CD4-positive, alpha-beta T cell (primary cell): ENCODE results near the gene C5orf24. TPM values are rescaled to one million over a fixed set of nuclear protein-coding genes. Genes with fewer than 3 reads are reported as not detected.
A peak's percentile ranks its signal among the peaks of the same experiment; 100 is the strongest.
"Not testable (repeated sequence)": the region's sequence is repeated elsewhere in the genome, so short reads cannot be mapped to it uniquely, and the experiment has no call there.

Experiments used
- ATAC-seq: fragments of 200-7000 bp; cut with Tn5 transposase; one replicate; pipeline ENCODE4 v1.10.0; 2022; ENCODE audit warnings: mild to moderate bottlenecking; ENCODE audit not compliant: poor library complexity
- CTCF ChIA-PET: fragments of 350-600 bp; sonication (Branson Sonifier 250); formaldehyde crosslinking; loops from one replicate; lab custom pipeline; 2021; ENCODE audit warnings: antibody characterized with exemption, inconsistent platforms; lab: Charles Lee
- POLR2A ChIA-PET: fragments of 350-600 bp; sonication (Branson Sonifier 250); formaldehyde crosslinking; loops from one replicate; lab custom pipeline; 2021; ENCODE audit warnings: antibody characterized with exemption, inconsistent platforms; lab: Charles Lee
- DNase-seq, 14 experiments: peaks; one replicate each; pipeline ENCODE4 v3.0.0-alpha.2; 2013 to 2020; ENCODE audit warnings: mixed read lengths in 2 of 14
- H3K27ac ChIP-seq, 2 donors: one replicate each; pipeline versions ENCODE4 v1.5.1 to v1.7.0; 2013; ENCODE audit warnings: low read length in 2 of 2, low read depth in 1 of 2, mild to moderate bottlenecking in 1 of 2
- H3K27me3 ChIP-seq, 2 experiments: 1 replicate in 1 of 2; 2 replicates in 1 of 2; pipeline versions ENCODE4 v1.6.1 to v1.7.0; 2013; ENCODE audit warnings: low read length in 2 of 2, control low read depth in 1 of 2, mild to moderate bottlenecking in 1 of 2, moderate library complexity in 1 of 2; ENCODE audit not compliant: insufficient read depth in 2 of 2, control insufficient read depth in 1 of 2
- H3K36me3 ChIP-seq: one replicate; pipeline ENCODE4 v1.6.1; 2013; ENCODE audit warnings: low read length, control low read depth; ENCODE audit not compliant: insufficient read depth
- H3K4me1 ChIP-seq: one replicate; pipeline ENCODE4 v1.6.1; 2013; ENCODE audit warnings: low read length, control low read depth; ENCODE audit not compliant: insufficient read depth
- H3K4me3 ChIP-seq: one replicate; pipeline ENCODE4 v1.5.1; 2013; ENCODE audit warnings: mild to moderate bottlenecking, low read length, moderate library complexity
- H3K9me3 ChIP-seq, 2 experiments: 1 replicate in 1 of 2; 2 replicates in 1 of 2; pipeline versions ENCODE4 v1.6.1 to v1.7.0; 2013; ENCODE audit warnings: low read length in 2 of 2, mild to moderate bottlenecking in 2 of 2, control low read depth in 1 of 2, moderate library complexity in 1 of 2; ENCODE audit not compliant: control insufficient read depth in 1 of 2, insufficient read depth in 1 of 2
- H3K27ac Mint-ChIP-seq: one replicate; pipeline ENCODE4 v1.8.0; 2020; ENCODE audit warnings: mixed read lengths
- H3K27me3 Mint-ChIP-seq: one replicate; pipeline ENCODE4 v1.8.0; 2021; ENCODE audit warnings: mixed read lengths
- H3K36me3 Mint-ChIP-seq: one replicate; pipeline ENCODE4 v1.8.0; 2021; ENCODE audit warnings: low read depth, mixed read lengths
- H3K4me1 Mint-ChIP-seq: one replicate; pipeline ENCODE4 v1.8.0; 2021; ENCODE audit warnings: low read depth, mixed read lengths
- H3K4me3 Mint-ChIP-seq: one replicate; pipeline ENCODE4 v1.8.0; 2020; ENCODE audit warnings: mild to moderate bottlenecking, mixed read lengths
- H3K9me3 Mint-ChIP-seq: one replicate; pipeline ENCODE4 v1.8.0; 2020; ENCODE audit warnings: mixed read lengths
- CTCF ChIP-seq: fragments of 200-600 bp; IDR thresholded peaks from one replicate; pipeline ENCODE4 v1.8.0; 2022; ENCODE audit warnings: antibody characterized with exemption, mild to moderate bottlenecking
- intact Hi-C, 2 experiments: fragments of 100-400 bp; cut with DNase I in 1 of 2; cut with micrococcal nuclease in 1 of 2; formaldehyde crosslinking; loops; one replicate each; pipeline versions ENCODE4 v1.15.1 to v1.9.0; 2023 to 2025; cut with DNase I, micrococcal nuclease
- total RNA-seq, 174 experiments: library from RNA in 2 of 174; stranded (reverse) in 2 of 174; gene quantifications; one replicate each; pipeline ENCODE4 v1.2.3 and lab custom pipeline; 2021 to 2026

C5orf24 gene
- total RNA-seq, 2 experiments from 2014 or later: 34.6 to 36.5 TPM

GRCh38 chr5:134878403-134878802, 32.6 kb downstream of the C5orf24 start:
- H3K27me3 Mint-ChIP-seq: no peaks in the 10 kb centered on the region
- Histone ChIP-seq H3K36me3 (peaks cover 6% of the 10 kb centered on the region), H3K27me3 (no peaks in the 10 kb centered on the region), H3K27ac (no peak overlapping the region), H3K4me3 (no peak overlapping the region), H3K4me1 (peaks cover 36% of the 10 kb centered on the region), H3K9me3 (no peaks in the 10 kb centered on the region)
- DNase-seq (no peak), ATAC-seq (no peak)
- H3K4me3 Mint-ChIP-seq: peak overlapping the region; percentile 7
- ChIA-PET POLR2A (interaction anchor here (1.8 kb wide), 1 partner anchor 26 kb away, joined by 5 read pairs; the partner anchor contains the start of gene PCBD2), CTCF (interaction anchor here (3.9 kb wide), 1 partner anchor 26 kb away, joined by 16 read pairs; the partner anchor contains the start of gene PCBD2)
- H3K9me3 Mint-ChIP-seq: no peaks in the 10 kb centered on the region
- intact Hi-C loops: no loop called here
- H3K36me3 Mint-ChIP-seq: peaks cover 29% of the 10 kb centered on the region
- H3K27ac Mint-ChIP-seq: peak overlapping the region; percentile 39
- no peak for TF ChIP-seq CTCF
- H3K4me1 Mint-ChIP-seq: peaks cover 53% of the 10 kb centered on the region

GRCh38 chr5:134879456-134879855, 33.7 kb downstream of the C5orf24 start:
- Histone ChIP-seq H3K27me3 (no peaks in the 10 kb centered on the region), H3K4me3 (no peak overlapping the region), H3K9me3 (no peaks in the 10 kb centered on the region), H3K27ac (no peak overlapping the region), H3K4me1 (peaks cover 29% of the 10 kb centered on the region), H3K36me3 (peaks cover 6% of the 10 kb centered on the region)
- DNase-seq (no peak), ATAC-seq (no peak)
- Mint-ChIP-seq H3K4me1 (peaks cover 50% of the 10 kb centered on the region), H3K4me3 (no peak overlapping the region), H3K9me3 (no peaks in the 10 kb centered on the region), H3K27me3 (no peaks in the 10 kb centered on the region), H3K27ac (no peak overlapping the region), H3K36me3 (peaks cover 29% of the 10 kb centered on the region)
- CTCF ChIA-PET: no interaction called here
- no peak for TF ChIP-seq CTCF
- intact Hi-C loops: no loop called here
- POLR2A ChIA-PET: interaction anchor here (1.8 kb wide), 1 partner anchor 25 kb away, joined by 5 read pairs; the partner anchor contains the start of gene PCBD2

DNA sequence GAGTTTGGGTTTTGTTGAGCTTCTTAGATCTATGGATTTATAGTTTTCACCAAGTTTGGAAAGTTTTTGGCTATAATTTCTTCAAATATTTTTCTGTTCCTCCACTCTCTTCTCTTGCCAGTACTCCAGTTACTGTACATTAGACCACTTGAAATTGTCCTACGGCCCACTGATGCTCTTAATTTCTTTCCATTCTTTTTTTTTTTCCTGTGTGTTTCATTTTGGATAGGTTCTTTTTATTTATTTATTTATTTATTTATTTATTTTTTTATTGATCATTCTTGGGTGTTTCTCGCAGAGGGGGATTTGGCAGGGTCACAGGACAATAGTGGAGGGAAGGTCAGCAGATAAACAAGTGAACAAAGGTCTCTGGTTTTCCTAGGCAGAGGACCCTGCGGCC, 35.2 kb downstream of the C5orf24 start:
- H3K27ac Mint-ChIP-seq, H3K9me3 ChIP-seq, DNase-seq, POLR2A ChIA-PET, intact Hi-C loops, H3K4me3 Mint-ChIP-seq, H3K4me3 ChIP-seq, ATAC-seq, H3K27me3 ChIP-seq, CTCF ChIA-PET, H3K9me3 Mint-ChIP-seq, H3K36me3 ChIP-seq, H3K27ac ChIP-seq, H3K27me3 Mint-ChIP-seq: not testable (repeated sequence)
- Mint-ChIP-seq H3K36me3 (peaks cover 34% of the 10 kb centered on the region), H3K4me1 (peaks cover 40% of the 10 kb centered on the region)
- peaks cover 16% of the 10 kb centered on the region for H3K4me1 ChIP-seq

DNA sequence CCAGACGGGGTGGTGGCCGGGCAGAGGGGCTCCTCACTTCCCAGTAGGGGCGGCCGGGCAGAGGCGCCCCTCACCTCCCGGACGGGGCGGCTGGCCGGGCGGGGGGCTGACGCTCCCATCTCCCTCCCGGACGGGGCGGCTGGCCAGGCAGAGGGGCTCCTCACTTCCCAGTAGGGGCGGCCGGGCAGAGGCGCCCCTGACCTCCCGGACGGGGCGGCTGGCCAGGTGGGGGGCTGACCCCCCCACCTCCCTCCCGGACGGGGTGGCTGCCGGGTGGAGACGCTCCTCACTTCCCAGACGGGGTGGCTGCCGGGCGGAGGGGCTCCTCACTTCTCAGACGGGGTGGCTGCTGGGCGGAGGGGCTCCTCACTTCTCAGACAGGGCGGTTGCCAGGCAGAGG, 35.9 kb downstream of the C5orf24 start:
- Mint-ChIP-seq H3K36me3 (peaks cover 33% of the 10 kb centered on the region), H3K4me1 (peaks cover 32% of the 10 kb centered on the region)
- CTCF ChIA-PET, ATAC-seq, H3K36me3 ChIP-seq, H3K9me3 ChIP-seq, H3K4me3 ChIP-seq, H3K4me1 ChIP-seq, H3K4me3 Mint-ChIP-seq, H3K9me3 Mint-ChIP-seq, H3K27me3 ChIP-seq, intact Hi-C loops, DNase-seq, POLR2A ChIA-PET, H3K27me3 Mint-ChIP-seq, H3K27ac Mint-ChIP-seq, H3K27ac ChIP-seq: not testable (repeated sequence)
